GM21737 (cell line): Measurements from ENCODE around the gene OCA2.
"Not testable (repeated sequence)": the region's sequence is repeated elsewhere in the genome, so short reads cannot be mapped to it uniquely, and the experiment has no call there.

ENCODE experiments used
- ATAC-seq: cut with Tn5 transposase; IDR thresholded peaks from one replicate; pipeline ENCODE4 v1.9.1; 2021; ENCODE audit warnings: mild to moderate bottlenecking, moderate library complexity; ENCODE audit not compliant: unreplicated experiment

OCA2 gene

DNA sequence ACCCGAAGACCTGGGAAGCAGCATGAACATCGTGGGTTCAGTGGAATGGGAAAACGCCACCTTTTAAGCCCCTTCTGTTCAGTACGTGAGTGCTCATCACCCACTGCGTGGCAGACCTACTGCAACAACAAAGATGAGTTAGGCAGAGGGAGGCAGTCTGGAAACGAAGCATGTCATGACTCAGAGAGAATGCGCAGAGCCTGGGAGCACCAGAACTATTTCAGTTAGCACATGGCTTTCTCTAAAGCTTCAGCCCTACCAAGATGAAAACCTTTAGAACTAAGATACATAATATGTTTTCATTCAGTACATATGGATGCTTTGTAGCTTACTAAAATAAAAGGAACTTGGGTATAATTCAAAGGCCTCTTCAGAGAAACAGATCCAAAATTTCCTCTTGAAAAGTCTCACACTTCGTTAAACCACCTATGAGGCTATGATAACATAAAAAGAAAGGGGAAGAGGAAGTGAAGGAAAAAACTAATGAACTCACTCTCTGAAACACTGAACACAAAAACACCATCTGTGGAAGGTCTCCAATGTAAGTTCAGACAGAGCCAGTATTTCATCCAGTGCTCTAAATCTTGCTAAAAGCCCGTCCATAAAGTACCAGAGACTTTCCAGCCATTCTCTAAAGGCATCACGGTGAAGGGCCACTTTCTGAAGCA lies 140.1 kb downstream of the OCA2 start:
- no peak for ATAC-seq

DNA sequence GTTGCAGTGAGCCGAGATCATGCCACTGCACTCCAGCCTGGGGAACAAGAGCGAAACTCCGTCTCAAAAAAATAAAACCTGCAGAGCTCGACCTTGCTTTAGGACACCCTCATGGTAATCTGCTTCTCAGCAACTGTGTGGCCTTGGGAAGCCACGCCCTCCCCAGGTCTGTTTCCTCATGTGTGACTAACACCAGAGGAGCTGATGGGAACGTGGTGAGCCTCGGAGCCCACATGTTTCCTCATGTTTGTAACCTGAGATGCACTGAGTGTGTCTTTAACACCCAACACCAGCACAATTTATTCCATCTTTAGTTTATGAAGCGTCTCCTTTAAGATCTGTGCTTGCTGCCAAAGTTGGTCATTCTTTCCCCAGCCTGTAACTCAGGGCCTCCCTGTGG lies 142.8 kb downstream of the OCA2 start:
- ATAC-seq = no peak

DNA sequence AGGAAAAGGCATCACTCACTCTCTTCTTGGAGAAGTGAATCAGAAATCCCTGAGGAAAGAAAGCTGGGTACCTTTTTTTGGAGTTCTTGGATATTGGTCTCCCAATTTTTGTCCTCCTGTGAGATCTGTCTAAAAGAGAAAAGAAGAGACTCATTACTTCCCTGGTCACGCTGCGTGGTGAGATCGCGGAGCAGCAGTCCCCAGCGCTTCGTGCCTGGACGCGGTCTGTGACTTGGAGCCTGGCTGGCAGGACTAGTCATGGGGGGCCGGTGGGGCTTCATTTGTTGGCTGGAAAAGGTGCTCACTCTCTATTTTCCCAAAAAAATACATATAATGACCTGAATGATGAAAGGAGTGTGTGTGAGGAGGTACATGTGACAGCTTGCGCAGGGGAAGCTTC lies 144.0 kb downstream of the OCA2 start:
- no peak for ATAC-seq

DNA sequence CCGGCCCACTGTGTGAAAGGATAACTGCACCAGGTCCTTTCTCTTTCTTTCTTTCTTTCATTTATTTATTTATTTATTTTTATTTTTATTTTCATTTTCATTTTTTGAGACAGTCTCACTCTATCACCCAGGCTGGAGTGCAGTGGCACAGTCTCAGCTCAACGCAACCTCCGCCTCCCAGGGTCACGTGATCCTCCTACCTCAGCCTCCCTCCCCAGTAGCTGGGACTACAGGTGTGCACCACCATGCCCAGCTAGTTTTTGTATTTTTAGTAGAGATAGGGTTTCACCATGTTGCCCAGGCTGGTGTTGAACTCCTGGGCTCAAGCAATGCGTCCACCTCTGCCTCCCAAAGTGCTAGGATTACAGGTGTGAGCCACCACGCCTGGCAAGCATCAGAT lies 146.5 kb downstream of the OCA2 start:
- ATAC-seq = not testable (repeated sequence)

DNA sequence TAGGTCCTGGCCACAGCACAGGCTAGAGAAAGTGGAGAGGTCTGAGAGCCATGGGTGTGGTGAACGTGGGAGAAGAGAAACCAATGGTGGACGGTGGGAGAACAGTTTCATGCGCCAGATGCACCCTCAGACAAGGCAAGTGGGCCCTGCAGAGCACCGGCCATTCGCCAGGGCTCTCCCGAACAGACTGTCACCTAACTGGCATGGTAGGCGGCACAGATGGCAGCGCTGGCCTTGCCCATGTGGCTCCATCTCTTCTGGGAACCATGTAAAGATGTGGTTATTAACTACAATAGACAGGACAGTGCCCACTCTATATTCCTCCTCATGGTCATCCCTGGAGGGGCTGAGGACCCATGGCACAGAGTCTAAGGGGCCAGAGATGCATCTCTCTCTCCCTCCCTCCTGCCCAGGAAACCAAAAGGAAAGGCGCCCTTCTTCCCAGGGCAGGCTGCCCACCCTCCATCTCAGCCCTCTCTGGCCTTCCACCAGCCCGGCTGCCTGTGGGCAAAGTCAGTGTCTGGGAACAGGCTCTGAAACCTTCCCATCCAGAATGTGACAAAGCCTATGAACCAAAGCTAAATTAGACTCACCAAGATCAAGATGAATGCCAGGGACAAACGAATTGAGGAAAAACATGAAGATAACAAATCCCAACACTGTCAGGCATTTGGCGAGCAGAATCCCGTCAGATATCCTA lies 147.8 kb downstream of the OCA2 start:
- no peak for ATAC-seq

DNA sequence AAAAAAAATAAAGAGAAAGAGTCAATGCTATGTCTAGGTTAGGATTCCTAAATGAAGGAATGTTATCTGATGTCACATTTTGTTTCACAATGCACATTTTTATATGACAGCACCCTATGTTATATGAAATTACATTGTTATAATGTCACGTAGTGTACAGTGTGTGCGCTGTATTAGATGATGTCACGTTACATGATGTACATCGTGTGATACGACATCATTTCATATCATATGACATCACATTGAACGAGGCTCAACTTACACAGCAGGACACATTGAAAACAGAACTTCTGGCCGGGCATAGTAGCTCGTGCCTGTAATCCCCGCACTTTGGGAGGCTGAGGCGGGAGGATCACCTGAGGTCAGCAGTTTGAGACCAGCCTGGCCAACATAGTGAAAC lies 150.0 kb downstream of the OCA2 start:
- ATAC-seq = no peak

DNA sequence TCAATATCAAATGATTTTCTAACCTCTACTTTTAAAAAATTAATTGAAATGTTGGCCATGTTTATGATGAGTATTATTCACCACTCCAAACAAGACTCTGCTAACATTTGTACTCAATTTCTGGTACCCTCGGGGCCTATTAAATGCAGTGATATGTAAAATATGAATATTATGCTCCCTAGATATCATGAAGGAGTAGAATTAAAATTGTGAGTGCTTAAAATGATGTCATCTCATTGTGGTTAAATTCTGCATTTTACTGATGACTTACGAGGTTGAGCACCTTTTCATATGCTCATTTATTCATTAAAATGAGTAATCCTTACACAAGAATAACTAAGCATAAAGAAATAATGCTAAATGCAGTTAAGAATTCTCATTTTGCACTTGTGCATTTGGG lies 159.9 kb downstream of the OCA2 start:
- no peak for ATAC-seq

DNA sequence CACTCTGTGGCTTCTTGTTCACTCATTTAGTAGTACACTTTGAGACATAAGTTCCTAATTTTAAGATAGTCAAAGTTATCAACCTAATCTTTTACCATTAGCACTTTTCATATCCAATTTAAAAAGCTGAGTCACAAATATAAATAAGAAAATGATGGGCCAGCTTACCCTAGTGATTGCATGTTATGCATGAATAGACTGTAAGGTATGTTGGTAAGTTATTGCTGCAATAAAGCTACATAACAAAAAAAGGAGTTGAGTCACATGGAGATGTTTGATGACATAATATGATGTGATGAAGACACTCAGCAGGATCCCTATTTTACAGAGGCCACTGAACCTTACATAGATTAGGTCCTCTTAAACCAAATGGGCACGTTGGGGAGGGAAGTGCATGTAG lies 161.3 kb downstream of the OCA2 start:
- ATAC-seq = no peak

DNA sequence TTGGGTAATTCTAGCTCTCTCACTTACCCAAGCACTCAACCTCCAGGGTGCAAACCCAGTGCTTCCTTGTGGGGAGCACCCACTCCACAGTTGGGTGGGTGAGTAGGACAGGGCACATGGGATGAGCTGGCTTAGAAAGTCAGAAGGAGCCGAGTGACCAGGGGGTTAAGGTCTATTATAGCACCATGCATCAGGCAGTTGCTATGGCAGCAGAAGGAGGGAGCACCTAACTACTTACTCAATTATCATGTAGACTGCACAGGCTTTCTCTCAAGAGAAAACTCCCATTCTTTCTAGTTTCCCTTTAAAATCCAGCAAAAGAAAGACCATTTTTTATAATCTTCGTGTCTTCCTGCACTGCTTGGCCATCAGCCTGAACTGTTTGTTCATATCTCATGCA lies 163.0 kb downstream of the OCA2 start:
- ATAC-seq = no peak

DNA sequence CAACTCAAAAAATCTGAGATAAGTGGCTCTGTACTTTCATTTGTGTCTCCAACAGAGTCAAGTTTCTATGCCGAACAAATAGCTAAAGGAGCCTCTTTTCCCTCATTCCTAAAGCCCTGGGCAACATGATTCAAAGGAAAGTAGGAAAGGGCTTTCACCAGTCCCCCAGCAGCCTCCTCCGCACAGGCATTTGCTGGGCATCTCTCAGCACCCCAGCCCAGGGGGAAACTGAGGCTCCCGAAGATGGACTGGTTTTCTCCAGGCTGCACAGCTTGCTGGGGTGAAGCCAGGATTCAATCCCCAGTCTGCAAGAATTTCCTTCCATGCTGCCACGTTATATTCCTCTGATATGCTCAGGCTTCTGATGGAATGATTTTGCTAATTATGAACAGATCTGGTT lies 163.8 kb downstream of the OCA2 start:
- ATAC-seq = no peak

DNA sequence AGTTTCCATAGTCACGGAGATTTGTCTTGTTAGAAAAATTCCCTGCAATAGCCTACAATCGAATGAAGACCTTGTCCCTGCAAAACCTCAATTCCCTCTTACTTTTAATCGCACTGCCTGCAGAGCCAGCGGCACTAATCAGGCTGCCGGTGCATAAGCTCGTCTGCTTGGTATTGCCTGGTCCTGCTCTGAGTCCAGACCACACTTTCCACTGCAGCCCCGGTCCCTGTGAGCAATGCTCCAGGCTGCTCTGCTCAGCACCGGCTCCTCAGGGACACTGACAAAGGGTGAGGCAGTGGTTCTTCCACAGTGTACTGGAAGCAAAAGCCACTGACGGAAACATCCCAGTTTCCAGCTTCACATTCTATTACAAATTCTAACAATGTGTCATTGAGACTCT lies 164.3 kb downstream of the OCA2 start:
- ATAC-seq = no peak

DNA sequence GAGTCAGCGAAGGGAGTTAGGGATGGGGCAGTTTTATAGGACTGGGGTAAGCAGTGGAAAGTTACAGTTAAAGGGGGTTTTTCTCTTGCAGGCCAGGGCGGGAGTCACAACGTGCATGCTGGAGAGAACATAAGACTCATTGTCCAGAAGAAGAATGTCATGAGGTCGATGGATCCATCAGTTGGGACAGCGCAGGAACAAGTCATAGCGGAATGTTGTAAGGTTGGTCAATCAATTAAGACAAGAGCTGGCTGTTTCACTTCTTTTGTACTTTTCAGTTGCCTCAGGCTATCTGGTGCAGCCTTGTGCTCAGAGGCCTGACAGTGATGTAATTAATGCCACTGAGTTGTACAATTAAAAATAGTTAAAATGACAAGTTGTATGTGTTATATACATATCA lies 165.6 kb downstream of the OCA2 start:
- no peak for ATAC-seq

DNA sequence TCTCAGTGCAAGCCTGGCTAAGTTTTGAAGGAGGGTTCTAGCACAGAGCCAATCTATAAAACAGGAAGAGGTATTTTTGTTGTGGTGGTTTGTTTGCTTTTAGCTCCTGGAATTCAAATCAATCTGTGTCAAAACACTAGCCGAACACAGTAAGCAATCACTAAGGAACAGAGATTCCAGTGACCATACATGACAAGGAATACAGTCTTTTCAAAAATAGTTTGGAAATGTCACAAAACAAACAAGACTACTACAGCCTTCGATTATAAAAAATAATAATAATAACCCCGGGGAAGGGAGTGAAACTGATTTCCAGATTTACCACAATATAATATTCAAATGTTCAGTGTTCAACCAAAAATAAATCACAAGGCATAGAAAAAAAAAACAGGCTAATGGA lies 166.5 kb downstream of the OCA2 start:
- ATAC-seq = no peak

DNA sequence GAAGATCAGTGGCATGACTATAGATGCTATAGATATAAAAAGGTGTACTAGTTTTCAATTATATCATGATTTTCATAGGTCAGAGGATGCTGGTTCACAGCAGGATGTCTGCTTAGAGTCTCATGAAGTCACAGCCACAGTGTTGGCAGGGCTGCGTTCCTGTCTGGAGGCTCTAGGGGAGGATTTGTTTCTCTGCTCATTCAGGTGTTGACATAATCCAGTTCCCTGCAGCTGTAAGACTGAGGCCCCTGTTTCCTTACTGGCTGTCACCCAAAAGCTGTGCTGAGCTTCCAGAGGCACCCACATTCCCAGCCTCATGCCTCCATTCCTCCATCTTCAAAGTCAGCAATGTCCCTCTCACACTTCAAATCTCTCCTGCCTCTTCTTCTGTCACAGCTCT lies 170.7 kb downstream of the OCA2 start:
- ATAC-seq = no peak

DNA sequence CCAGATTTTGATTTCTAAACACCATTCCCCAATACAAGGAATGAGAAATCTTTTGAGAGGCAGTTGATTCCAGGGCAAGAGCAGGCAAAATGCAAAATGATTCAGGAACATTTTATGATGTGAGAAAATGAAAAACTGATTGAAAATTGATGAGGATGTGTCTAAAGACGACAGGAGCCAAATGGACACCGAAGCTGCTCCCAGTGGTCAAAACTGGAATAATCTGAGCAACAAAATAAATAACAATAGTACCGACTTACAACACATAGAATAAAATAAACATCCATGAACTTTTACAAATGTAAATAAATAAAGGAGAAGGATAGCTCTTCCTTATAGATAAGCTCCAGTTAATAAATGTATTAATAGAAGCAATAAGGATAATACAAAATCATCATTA lies 186.8 kb downstream of the OCA2 start:
- ATAC-seq = no peak

DNA sequence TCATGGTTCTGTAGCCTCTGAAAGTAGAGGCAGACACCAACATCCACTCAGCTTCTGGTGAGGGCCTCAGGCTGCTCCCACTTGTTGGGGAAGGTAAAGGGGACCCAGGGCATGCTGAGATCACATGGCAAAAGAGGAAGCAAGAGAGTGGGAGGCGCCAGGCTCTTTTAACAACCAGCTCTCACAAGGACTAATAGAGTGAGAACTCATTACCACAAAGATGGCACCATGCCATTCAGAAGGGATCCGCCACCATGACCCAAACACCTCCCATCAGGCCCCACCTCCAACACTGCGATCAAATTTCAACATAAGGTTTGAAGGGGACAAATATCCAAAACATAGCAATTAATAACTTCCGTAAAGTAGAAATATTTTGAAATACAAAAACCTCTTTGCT lies 192.3 kb downstream of the OCA2 start:
- no peak for ATAC-seq

DNA sequence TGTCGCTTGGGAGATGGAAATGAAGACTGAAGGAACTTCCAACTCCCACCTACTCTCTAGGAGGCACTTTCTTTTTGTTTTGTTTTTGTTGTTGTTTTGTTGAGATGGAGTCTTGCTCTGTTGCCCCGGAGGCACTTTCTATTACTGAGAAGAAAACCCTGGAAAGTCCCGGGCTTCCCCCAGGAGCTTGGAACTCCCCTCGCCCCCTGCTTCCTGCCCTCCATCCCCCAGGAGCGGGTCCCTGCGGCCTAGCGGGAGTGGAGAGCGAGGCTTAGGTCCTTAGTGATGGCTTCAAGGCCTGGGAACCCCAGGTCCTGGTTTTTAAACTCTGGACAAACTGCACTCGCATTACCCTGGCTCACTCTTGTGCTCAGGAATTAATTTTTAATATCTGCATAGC lies 195.7 kb downstream of the OCA2 start:
- ATAC-seq = no peak

DNA sequence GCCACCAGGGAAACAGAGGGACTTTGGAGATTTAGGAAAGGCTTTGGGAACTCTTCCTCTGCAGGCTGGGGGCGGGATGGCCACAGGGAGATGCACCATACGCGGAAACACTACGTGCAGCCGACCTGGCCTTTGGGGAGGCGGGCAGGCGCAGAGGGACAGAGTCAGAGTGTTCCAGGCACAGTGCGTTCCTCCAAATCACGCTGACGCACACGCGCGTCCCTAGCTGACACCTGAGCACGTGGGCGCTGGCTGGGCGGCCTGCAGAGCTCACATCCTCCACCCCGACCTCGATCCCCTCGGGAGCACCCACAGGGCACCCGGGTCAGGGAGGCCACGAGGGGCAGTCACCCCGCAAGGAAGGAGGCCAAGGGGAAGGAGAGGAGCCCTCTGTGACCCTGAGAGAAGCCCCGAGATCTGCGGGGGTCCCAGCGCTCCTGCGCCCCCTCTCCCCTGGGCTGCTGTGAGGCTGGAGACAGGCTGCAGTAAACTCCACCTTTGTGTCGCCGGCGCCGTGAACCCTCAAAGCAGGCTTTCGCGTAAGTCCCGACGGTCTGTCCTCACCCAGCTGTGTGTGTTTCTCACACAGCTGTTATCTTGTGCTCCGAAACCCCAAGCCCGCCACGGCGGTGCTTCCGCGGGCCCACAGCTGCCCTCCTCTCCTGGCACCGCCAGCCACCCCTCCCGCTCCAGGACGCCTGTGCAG lies 196.3 kb downstream of the OCA2 start:
- no peak for ATAC-seq

DNA sequence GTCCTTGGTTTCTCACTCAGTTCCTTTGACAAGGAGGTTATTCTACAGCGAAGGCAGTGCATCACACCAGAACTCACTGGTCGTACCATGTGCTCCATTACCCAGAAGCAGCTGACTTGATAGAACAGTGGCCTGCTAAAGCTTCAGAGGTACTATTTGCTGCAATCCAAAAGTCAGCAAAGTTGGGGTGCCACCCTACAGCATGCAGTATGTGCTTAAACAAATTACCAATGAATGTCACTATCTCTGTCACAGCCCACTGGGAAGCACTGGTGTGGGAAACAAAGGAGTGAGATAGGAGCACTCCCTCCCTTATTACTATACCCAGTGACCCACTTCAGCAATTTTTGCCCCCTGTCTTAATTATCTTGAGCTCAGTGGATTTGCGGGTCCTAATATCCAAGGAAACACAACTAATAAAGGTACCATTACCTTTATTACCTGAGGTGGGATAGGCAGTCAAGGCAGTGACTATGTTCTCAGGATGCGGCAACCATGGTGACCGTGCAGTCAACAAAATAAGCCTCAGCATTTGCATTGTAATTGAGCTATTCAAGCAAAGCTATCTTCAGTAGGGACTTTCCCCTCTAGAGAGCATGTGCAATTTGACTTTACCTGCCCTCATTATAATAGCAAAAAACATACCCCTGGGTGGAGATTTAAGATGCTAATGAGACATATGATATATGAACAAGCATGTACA lies 199.4 kb downstream of the OCA2 start:
- ATAC-seq = no peak

DNA sequence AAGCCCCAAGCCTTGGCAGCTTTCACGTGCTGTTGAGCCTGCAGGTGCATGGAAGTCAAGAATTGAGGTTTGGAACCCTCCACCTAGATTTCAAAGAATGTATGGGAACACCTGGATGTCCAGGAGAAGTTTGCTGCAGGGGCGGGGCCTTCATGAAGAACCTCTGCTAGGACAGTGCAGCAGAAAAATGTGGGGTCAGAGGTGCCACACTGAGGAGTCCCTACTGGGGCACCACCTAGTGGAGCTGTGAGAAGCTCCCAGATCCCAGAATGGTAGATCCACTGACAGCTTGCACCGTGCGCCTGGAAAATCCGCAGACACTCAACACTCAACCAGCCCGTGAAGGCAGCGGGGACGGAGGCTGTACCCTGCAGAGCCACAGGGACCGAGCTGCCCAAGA lies 201.6 kb downstream of the OCA2 start:
- ATAC-seq = no peak

DNA sequence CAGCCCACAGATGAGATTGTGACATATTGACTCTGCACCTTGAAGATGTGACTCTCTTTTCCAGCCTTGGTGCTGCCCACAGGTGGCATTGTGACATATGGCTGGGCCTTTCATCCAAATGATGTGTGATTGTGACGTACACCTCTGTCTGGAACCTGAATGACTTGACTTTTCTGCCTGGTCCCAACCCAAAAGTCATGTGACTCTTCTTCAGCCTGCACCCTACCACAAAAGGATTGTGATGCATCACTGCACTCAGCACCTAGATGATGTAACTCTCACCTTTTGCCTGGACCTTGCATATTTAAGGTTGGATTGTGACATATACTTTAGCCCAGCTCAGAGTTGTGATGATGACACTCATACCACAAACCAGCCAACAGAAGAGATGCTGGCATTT lies 204.5 kb downstream of the OCA2 start:
- ATAC-seq = no peak

DNA sequence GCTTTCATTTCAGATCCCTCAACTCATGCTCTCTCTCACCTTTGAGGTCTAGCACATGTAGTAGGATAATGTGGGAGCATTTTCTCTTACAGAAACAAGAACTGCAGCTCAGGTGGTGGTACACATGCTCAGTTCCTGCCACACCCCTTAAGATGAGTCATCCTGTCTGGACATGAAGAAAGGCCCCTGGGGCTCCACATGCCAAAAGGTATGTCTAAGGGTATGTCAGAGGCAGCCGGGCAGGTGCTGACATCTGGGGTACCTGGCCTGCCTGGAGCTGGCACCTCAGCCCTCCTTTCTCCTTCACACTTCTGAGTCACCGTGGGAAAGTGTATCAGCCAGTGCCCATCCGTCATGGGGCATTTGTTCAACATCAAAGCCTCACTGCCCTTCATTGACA lies 209.9 kb downstream of the OCA2 start:
- ATAC-seq = no peak
